K562 (cell line): ENCODE measurements around the gene CTPS2. TPM values are rescaled to one million over a fixed set of nuclear protein-coding genes. Genes with fewer than 3 reads are reported as not detected.
"Not testable (repeated sequence)": the region's sequence is repeated elsewhere in the genome, so short reads cannot be mapped to it uniquely, and the experiment has no call there.

Experiments used
- ATAC-seq: fragments of 200-7000 bp; cut with Tn5 transposase; 3 replicates; pipeline ENCODE4 v1.9.1; 2020; ENCODE audit warnings: moderate library complexity
- BruUV-seq: library from RNA; stranded (reverse); fragments of 400-500 nt; replicated peaks from 2 replicates; lab custom pipeline; 2021; lab: Mats Ljungman, UMichigan
- CTCF ChIA-PET: fragments of 300-600 bp; formaldehyde crosslinking; extraction: SDS; loops from one replicate; lab custom pipeline; 2021; ENCODE audit warnings: low intra/inter-chr PET ratio; lab: Yijun Ruan, JAX
- POLR2A ChIA-PET: fragments of 300-600, 350-650 bp; sonication (Branson Sonifier 250); formaldehyde crosslinking; extraction: SDS; loops from one replicate; lab custom pipeline; 2021; ENCODE audit warnings: antibody characterized with exemption, inconsistent platforms; lab: Yijun Ruan, JAX
- DNase-seq, 4 experiments: peaks; one replicate each; pipeline versions ENCODE4 v3.0.0 to v3.0.0-alpha.2; 2011 to 2018; ENCODE audit warnings: low spot score in 3 of 4, mixed read lengths in 3 of 4; ENCODE audit errors: extremely low read depth in 1 of 4
- FAIRE-seq: peaks from 2 replicates; lab custom pipeline; 2011; peaks lifted over from hg19 to GRCh38; lab: Jason Lieb, UNC
- H2AFZ ChIP-seq: 2 replicates; pipeline ENCODE4 v1.6.0; 2011; ENCODE audit warnings: low read depth, low read length, control low read depth, inconsistent platforms
- H3K27ac ChIP-seq: fragments of 200-600 bp; 3 replicates; pipeline ENCODE4 v1.8.0; 2011; ENCODE audit warnings: low read depth, mild to moderate bottlenecking, control low read depth, inconsistent platforms, low read length, moderate library complexity, mixed read lengths; ENCODE audit errors: extremely low read depth
- H3K27me3 ChIP-seq, 2 experiments: fragments of 300-600 bp in 1 of 2; 2 replicates in 1 of 2; 3 replicates in 1 of 2; pipeline versions ENCODE4 v1.6.0 to v1.8.0; 2011; ENCODE audit warnings: inconsistent platforms in 2 of 2, low read length in 2 of 2, mild to moderate bottlenecking in 1 of 2, mixed read lengths in 1 of 2, moderate library complexity in 1 of 2; ENCODE audit not compliant: control insufficient read depth in 2 of 2, insufficient read depth in 2 of 2
- H3K36me3 ChIP-seq: fragments of 300-600 bp; 3 replicates; pipeline ENCODE4 v1.8.0; 2011; ENCODE audit warnings: mild to moderate bottlenecking, low read length, inconsistent platforms; ENCODE audit not compliant: control insufficient read depth, insufficient read depth
- H3K4me1 ChIP-seq, 2 experiments: fragments of 200-600 bp in 1 of 2; replicated peaks in 1 of 2; 2 replicates in 1 of 2; 3 replicates in 1 of 2; pipeline versions ENCODE4 v1.5.1 to v1.8.0; 2011; ENCODE audit warnings: inconsistent platforms in 2 of 2, low read length in 2 of 2, mild to moderate bottlenecking in 1 of 2, mixed read lengths in 1 of 2, moderate library complexity in 1 of 2; ENCODE audit not compliant: control insufficient read depth in 2 of 2, insufficient read depth in 2 of 2
- H3K4me2 ChIP-seq: 2 replicates; pipeline ENCODE4 v1.6.1; 2011; ENCODE audit warnings: low read length, control low read depth, inconsistent platforms, mixed read lengths; ENCODE audit not compliant: insufficient read depth
- H3K4me3 ChIP-seq: fragments of 200-600 bp; sonication (generic), shearing (Covaris generic); 2 replicates; pipeline ENCODE4 v1.5.1; 2016; ENCODE audit warnings: control low read depth, inconsistent platforms
- H3K79me2 ChIP-seq: fragments of 200-600 bp; 3 replicates; pipeline ENCODE4 v1.8.0; 2011; ENCODE audit warnings: low read length, inconsistent platforms; ENCODE audit not compliant: control insufficient read depth, insufficient read depth
- H3K9ac ChIP-seq, 2 experiments: 2 replicates each; pipeline versions ENCODE4 v1.6.0 to v1.6.1; 2011; ENCODE audit warnings: low read depth in 2 of 2, low read length in 2 of 2, control low read depth in 1 of 2, inconsistent platforms in 1 of 2, mild to moderate bottlenecking in 1 of 2, mixed read lengths in 1 of 2; ENCODE audit not compliant: insufficient read depth in 1 of 2
- H3K9me1 ChIP-seq: one replicate; pipeline ENCODE4 v1.6.0; 2011; ENCODE audit warnings: inconsistent platforms, mild to moderate bottlenecking, low read length, moderate library complexity; ENCODE audit not compliant: control insufficient read depth, insufficient read depth
- H3K9me3 ChIP-seq: replicated peaks from 2 replicates; pipeline ENCODE4 v1.5.1; 2011; ENCODE audit warnings: low read depth, low read length, inconsistent platforms; ENCODE audit not compliant: control insufficient read depth, insufficient read depth
- H4K20me1 ChIP-seq: replicated peaks from 2 replicates; pipeline ENCODE4 v1.6.1; 2011; ENCODE audit warnings: low read length, inconsistent platforms, mixed read lengths; ENCODE audit not compliant: control insufficient read depth, insufficient read depth
- ARID4B ChIP-seq: sonication (generic); formaldehyde crosslinking; IDR thresholded peaks from 2 replicates; pipeline ENCODE4 v1.8.0; 2022; ENCODE audit warnings: mild to moderate bottlenecking, missing genetic modification reagents
- ATF7 ChIP-seq: fragments of 450-650 bp; IDR thresholded peaks from 2 replicates; pipeline ENCODE4 v1.7.1; 2014; ENCODE audit warnings: mild to moderate bottlenecking, moderate library complexity
- HBP1 ChIP-seq: fragments of 450-650 bp; formaldehyde crosslinking; IDR thresholded peaks from 2 replicates; pipeline ENCODE4 v1.4.0; 2022; ENCODE audit warnings: missing genetic modification characterization
- WGBS: fragments of 100-300 bp; shearing (Covaris generic); methylation state at CpG from one replicate; pipeline ENCODE4 v1.1.6; 2016; ENCODE audit warnings: low coverage, mixed read lengths; ENCODE audit not compliant: insufficient coverage; ENCODE audit errors: missing lambda C conversion rate; 5-methylcytosine and 5-hydroxymethylcytosine counted together
- in situ Hi-C: fragments of 300-500 bp; cut with MboI; formaldehyde crosslinking; loops from 4 replicates; pipeline ENCODE4 v1.15.0; 2018; ENCODE audit warnings: inconsistent platforms, mixed read lengths
- intact Hi-C: fragments of 100-400 bp; cut with micrococcal nuclease; formaldehyde crosslinking; loops from 2 replicates; pipeline ENCODE4 v1.14.2; 2022
- polyA plus RNA-seq, 8 experiments: library from polyadenylated mRNA; depleted of rRNA in 4 of 8; stranded (reverse) in 5 of 8; unstranded in 3 of 8; fragments of >200 nt; fragmentation: Nextera tagmentation in 2 of 8; fragmentation: Illumina TruSeq in 1 of 8; extraction: Ambion mirVana in 2 of 8; extraction: Trizol in 1 of 8; gene quantifications; 2 replicates each; pipeline versions ENCODE4 v1.2.1 to v1.2.3, GENCODE V29; 2011 to 2014; ENCODE audit warnings: inconsistent platforms in 1 of 8, missing spikeins in 1 of 8
- total RNA-seq, 7 experiments: library from RNA; depleted of rRNA in 6 of 7; stranded (reverse); fragments of >200 nt in 6 of 7; fragmentation: Illumina TruSeq in 2 of 7; extraction: Trizol in 2 of 7; gene quantifications; 2 replicates each; pipeline versions ENCODE4 v1.2.1 to v1.2.3, GENCODE V29; 2011 to 2021; ENCODE audit warnings: low replicate concordance in 1 of 7

CTPS2 gene
- total and polyA plus RNA-seq, 9 of the 15 experiments (the other 6 are each of a cell fraction or from before 2014, with no cell fraction given), result 5.4 to 19.5 (median 14.1) TPM

GRCh38 chrX:16612257-16612897, 100.1 kb downstream of the CTPS2 start:
- no peaks in the 10 kb centered on the region for H3K27me3 ChIP-seq
- WGBS, result 68% methylated on average over 6 of the region's 6 CpGs
- BruUV-seq, result no TSS peak
- H2AFZ ChIP-seq, result no peak overlapping the region
- H3K9ac ChIP-seq, result no peak overlapping the region
- no peak for ATAC-seq
- intact Hi-C loops, result no loop called here
- no peaks in the 10 kb centered on the region for H3K79me2 ChIP-seq
- no peak for TF ChIP-seq ARID4B (CRISPR knock-in tag)
- no peak for TF ChIP-seq ATF7
- TF ChIP-seq HBP1 (CRISPR knock-in tag), result no peak
- FAIRE-seq, result no peak
- POLR2A ChIA-PET, result interaction anchor here (0.7 kb wide), 1 partner anchor 1340 kb away, joined by 5 read pairs; no protein-coding TSS in a partner anchor
- no peak overlapping the region for H3K4me3 ChIP-seq
- no peak overlapping the region for H3K4me2 ChIP-seq
- no peak overlapping the region for H3K27ac ChIP-seq
- H4K20me1 ChIP-seq, result no peaks in the 10 kb centered on the region
- H3K9me3 ChIP-seq, result no peaks in the 10 kb centered on the region
- H3K4me1 ChIP-seq, result no peaks in the 10 kb centered on the region
- no peak for DNase-seq
- CTCF ChIA-PET, result no interaction called here
- in situ Hi-C loops, result no loop called here
- no peaks in the 10 kb centered on the region for H3K9me1 ChIP-seq
- H3K36me3 ChIP-seq, result peaks cover 15% of the 10 kb centered on the region; the same call in 1 of the 3 replicates

GRCh38 chrX:16610654-16611053, 101.8 kb downstream of the CTPS2 start:
- H3K4me3 ChIP-seq, H3K27ac ChIP-seq, H2AFZ ChIP-seq, H3K9ac ChIP-seq, H3K4me2 ChIP-seq, H3K27me3 ChIP-seq, H4K20me1 ChIP-seq, H3K9me3 ChIP-seq, H3K79me2 ChIP-seq, H3K4me1 ChIP-seq, intact Hi-C loops, in situ Hi-C loops, ATAC-seq, BruUV-seq, CTCF ChIA-PET, FAIRE-seq, H3K9me1 ChIP-seq, DNase-seq: not testable (repeated sequence)
- WGBS, result 41% methylated on average over 3 of the region's 3 CpGs
- H3K36me3 ChIP-seq, result peaks cover 12% of the 10 kb centered on the region; the same call in 1 of the 3 replicates
- POLR2A ChIA-PET, result interaction anchor here (0.6 kb wide), 1 partner anchor 101 kb away, joined by 3 read pairs; no protein-coding TSS in a partner anchor
